IMR-90 (cell line): Measurements from ENCODE around the gene MTCP1. TPM values are rescaled to one million over a fixed set of nuclear protein-coding genes. Genes with fewer than 3 reads are reported as not detected.

ENCODE experiments used
- ATAC-seq: fragments of 200-7000 bp; cut with Tn5 transposase; 2 replicates; pipeline ENCODE4 v1.9.1; 2020; ENCODE audit warnings: low read depth, mild to moderate bottlenecking, moderate library complexity
- BruUV-seq: library from RNA; stranded (reverse); fragments of 400-500 nt; replicated peaks from 2 replicates; lab custom pipeline; 2021; lab: Mats Ljungman, UMichigan
- CTCF ChIA-PET: fragments of 300-600 bp; formaldehyde crosslinking; extraction: SDS; loops from one replicate; lab custom pipeline; 2021; ENCODE audit warnings: antibody characterized with exemption; lab: Yijun Ruan, JAX
- POLR2A ChIA-PET: fragments of 300-600 bp; sonication (Branson Sonifier 250); formaldehyde crosslinking; loops from one replicate; lab custom pipeline; 2022; ENCODE audit warnings: antibody characterized with exemption; ENCODE audit not compliant: unreplicated experiment; lab: Charles Lee
- DNase-seq: peaks from one replicate; pipeline ENCODE4 v3.0.0; 2013
- H2AFZ ChIP-seq: replicated peaks from 2 replicates; pipeline ENCODE3; 2013; ENCODE audit warnings: low read length, mild to moderate bottlenecking; ENCODE audit not compliant: poor library complexity
- H2AK5ac ChIP-seq: 2 replicates; pipeline ENCODE4 v1.6.1; 2013; ENCODE audit warnings: low read depth, low read length, inconsistent platforms
- H2AK9ac ChIP-seq: replicated peaks from 2 replicates; pipeline ENCODE3; 2013; ENCODE audit warnings: mild to moderate bottlenecking, low read depth, low read length, moderate library complexity; ENCODE audit not compliant: poor library complexity
- H2BK120ac ChIP-seq: 2 replicates; pipeline ENCODE4 v1.6.1; 2013; ENCODE audit warnings: low read depth, low read length, inconsistent platforms
- H2BK15ac ChIP-seq: 3 replicates; pipeline ENCODE4 v1.6.1; 2013; ENCODE audit warnings: low read depth, low read length, inconsistent platforms
- H2BK20ac ChIP-seq: 2 replicates; pipeline ENCODE4 v1.6.1; 2013; ENCODE audit warnings: low read depth, mild to moderate bottlenecking, inconsistent platforms, low read length, moderate library complexity
- H2BK5ac ChIP-seq: 2 replicates; pipeline ENCODE4 v1.6.1; 2013; ENCODE audit warnings: mild to moderate bottlenecking, low read depth, low read length, inconsistent platforms; ENCODE audit not compliant: poor library complexity, severe bottlenecking
- H3K14ac ChIP-seq: replicated peaks from 2 replicates; pipeline ENCODE4 v1.6.1; 2013; ENCODE audit warnings: low read depth, low read length, inconsistent platforms
- H3K18ac ChIP-seq: 2 replicates; pipeline ENCODE4 v1.6.1; 2013; ENCODE audit warnings: low read depth, low read length, control low read depth
- H3K23ac ChIP-seq: 2 replicates; pipeline ENCODE4 v1.6.1; 2013; ENCODE audit warnings: low read depth, low read length, inconsistent platforms
- H3K27ac ChIP-seq: 2 replicates; pipeline ENCODE4 v1.5.1; 2013; ENCODE audit warnings: mild to moderate bottlenecking, control low read depth, low read length; ENCODE audit not compliant: insufficient read depth
- H3K27me3 ChIP-seq: 2 replicates; pipeline ENCODE4 v1.6.1; 2013; ENCODE audit warnings: low read length; ENCODE audit not compliant: control insufficient read depth, insufficient read depth
- H3K36me3 ChIP-seq: 2 replicates; pipeline ENCODE4 v1.6.1; 2013; ENCODE audit warnings: low read length, mixed read lengths; ENCODE audit not compliant: control insufficient read depth, insufficient read depth
- H3K4ac ChIP-seq: 2 replicates; pipeline ENCODE4 v1.6.1; 2013; ENCODE audit warnings: low read depth, low read length, inconsistent platforms
- H3K4me1 ChIP-seq: 2 replicates; pipeline ENCODE4 v1.6.1; 2013; ENCODE audit warnings: low read length, mixed read lengths; ENCODE audit not compliant: control insufficient read depth, insufficient read depth
- H3K4me2 ChIP-seq: 2 replicates; pipeline ENCODE4 v1.6.1; 2013; ENCODE audit warnings: low read depth, mild to moderate bottlenecking, control low read depth, low read length, moderate library complexity
- H3K4me3 ChIP-seq: 2 replicates; pipeline ENCODE4 v1.5.1; 2013; ENCODE audit warnings: low read depth, mild to moderate bottlenecking, control low read depth, low read length, moderate library complexity; ENCODE audit not compliant: insufficient read depth
- H3K56ac ChIP-seq: 2 replicates; pipeline ENCODE4 v1.6.1; 2013; ENCODE audit warnings: low read length, inconsistent platforms; ENCODE audit not compliant: insufficient read depth; ENCODE audit errors: extremely low read depth
- H3K79me1 ChIP-seq, 2 experiments: 2 replicates each; pipeline ENCODE4 v1.6.1; 2013; ENCODE audit warnings: low read length in 2 of 2, inconsistent platforms in 1 of 2, low read depth in 1 of 2
- H3K9ac ChIP-seq: 2 replicates; pipeline ENCODE4 v1.6.1; 2013; ENCODE audit warnings: low read depth, low read length, control low read depth
- H3K9me1 ChIP-seq: 2 replicates; pipeline ENCODE4 v1.6.1; 2013; ENCODE audit warnings: low read length, inconsistent platforms; ENCODE audit not compliant: insufficient read depth
- H3K9me3 ChIP-seq: 2 replicates; pipeline ENCODE4 v1.6.1; 2013; ENCODE audit warnings: low read length; ENCODE audit not compliant: control insufficient read depth, insufficient read depth
- H4K20me1 ChIP-seq: 2 replicates; pipeline ENCODE4 v1.6.1; 2013; ENCODE audit warnings: low read length, inconsistent platforms; ENCODE audit not compliant: insufficient read depth
- H4K5ac ChIP-seq: 2 replicates; pipeline ENCODE4 v1.6.1; 2013; ENCODE audit warnings: mild to moderate bottlenecking, low read depth, low read length, control low read depth
- H4K8ac ChIP-seq, 2 experiments: 2 replicates each; pipeline ENCODE4 v1.6.1; 2013; ENCODE audit warnings: low read depth in 2 of 2, low read length in 2 of 2, control low read depth in 1 of 2, inconsistent platforms in 1 of 2
- H4K91ac ChIP-seq: 2 replicates; pipeline ENCODE4 v1.6.1; 2013; ENCODE audit warnings: low read depth, low read length, inconsistent platforms; ENCODE audit not compliant: insufficient read depth
- BHLHE40 ChIP-seq: fragments of 150-350 bp; IDR thresholded peaks from 2 replicates; pipeline ENCODE4 v1.6.1; 2016; ENCODE audit warnings: mild to moderate bottlenecking, low read depth, low read length
- RCOR1 ChIP-seq: IDR thresholded peaks from 2 replicates; pipeline ENCODE4 v1.6.1; 2012; ENCODE audit warnings: mild to moderate bottlenecking, low read length, improper control_type of control experiment; ENCODE audit not compliant: insufficient replicate concordance
- SMC3 ChIP-seq: fragments of 150-350 bp; IDR thresholded peaks from 2 replicates; pipeline ENCODE4 v1.6.1; 2016; ENCODE audit warnings: low read depth, mild to moderate bottlenecking, antibody characterized with exemption, low read length, moderate library complexity
- WGBS, 2 experiments: methylation state at CpG; one replicate each; pipeline versions ENCODE4 v1.1.5 to v1.1.7; 2013; ENCODE audit warnings: missing lambda C conversion rate in 2 of 2; ENCODE audit not compliant: insufficient read length in 1 of 2; ENCODE audit errors: extremely low coverage in 2 of 2; 5-methylcytosine and 5-hydroxymethylcytosine counted together
- dilution Hi-C: fragments of 300-500 bp; cut with HindIII; formaldehyde crosslinking; loops from one replicate; pipeline ENCODE4 v1.14.3; 2018; ENCODE audit warnings: low sequenced_read_pairs; ENCODE audit not compliant: unreplicated experiment
- in situ Hi-C: fragments of 300-500 bp; cut with MboI; formaldehyde crosslinking; loops from 3 replicates; pipeline ENCODE4 v1.14.3; 2019; ENCODE audit warnings: low sequenced_read_pairs, inconsistent platforms, mixed read lengths
- intact Hi-C: fragments of 100-400 bp; cut with micrococcal nuclease; formaldehyde crosslinking; loops from 2 replicates; pipeline ENCODE4 v1.10.0; 2022
- polyA plus RNA-seq, 3 experiments: library from polyadenylated mRNA; depleted of rRNA; stranded (reverse); fragments of >200 nt; gene quantifications; 2 replicates each; pipeline ENCODE4 v1.2.3, GENCODE V29; 2012; ENCODE audit warnings: low replicate concordance in 1 of 3
- total RNA-seq: library from RNA; depleted of rRNA; stranded (reverse); fragments of >200 nt; gene quantifications from 2 replicates; pipeline ENCODE4 v1.2.3, GENCODE V29; 2012
- TF ChIP-seq, protein P1 (sequence below): fragments of 150-350 bp; IDR thresholded peaks from 2 replicates; pipeline ENCODE4 v1.6.1; 2017; ENCODE audit warnings: mild to moderate bottlenecking, antibody characterized with exemption, low read length, low read depth

Gene MTCP1
- total and polyA plus RNA-seq, 2 of the 4 experiments (the other 2 are of a cell fraction), result 0.54 to 4.2 TPM

DNA sequence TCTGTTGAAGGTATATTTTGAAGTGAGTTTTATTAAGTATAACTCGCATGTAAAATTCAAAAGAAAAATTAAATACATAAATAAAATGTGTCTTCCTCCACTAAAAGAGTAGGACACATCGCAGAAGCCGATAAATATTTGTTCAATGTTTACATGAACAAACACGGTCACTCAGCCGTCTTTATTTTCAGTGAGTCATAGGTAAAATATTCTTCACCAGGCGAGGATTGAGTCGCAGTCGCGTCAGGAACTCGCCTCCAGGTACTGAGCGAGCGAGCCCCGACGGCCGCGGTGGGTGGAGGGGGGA, 44.6 kb downstream of the MTCP1 start:
- ATAC-seq (no peak), DNase-seq (no peak)
- no peaks in the 10 kb centered on the region for H3K9me3 ChIP-seq
- H2AK5ac ChIP-seq, result no peak overlapping the region
- peak overlapping the region; percentile 72 for H4K91ac ChIP-seq
- no peak overlapping the region for H3K14ac ChIP-seq
- ChIA-PET CTCF (no interaction called here), POLR2A (no interaction called here)
- in situ Hi-C loops (no loop called here), intact Hi-C loops (loop anchor here (2.0 kb wide), 1 partner anchor 44 kb away; the partner anchor contains the start of genes BRCC3, CMC4 and MTCP1), dilution Hi-C loops (no loop called here)
- no peak overlapping the region for H3K56ac ChIP-seq
- H3K79me1 ChIP-seq, result peaks cover 0 to 7% of the 10 kb centered on the region in 2 experiments; a peak in 2 of 4 replicates
- peak overlapping the region; percentile 93 for H2AFZ ChIP-seq
- H3K4me1 ChIP-seq, result no peaks in the 10 kb centered on the region
- H3K27ac ChIP-seq, result peak overlapping the region; percentile 94
- H2BK5ac ChIP-seq, result peak overlapping the region; percentile 85
- no peak overlapping the region for H2AK9ac ChIP-seq
- H3K18ac ChIP-seq, result peak overlapping the region; percentile 90
- H2BK120ac ChIP-seq, result no peak overlapping the region
- 0 out of 2 replicates have a peak overlapping the region, but pooled peaks have one; percentile 77 for H3K23ac ChIP-seq
- H3K9ac ChIP-seq, result peak overlapping the region; percentile 83
- no peaks in the 10 kb centered on the region for H3K9me1 ChIP-seq
- TF ChIP-seq SMC3, result no peak
- TF ChIP-seq RCOR1, result no peak
- TF ChIP-seq, protein P1, sequence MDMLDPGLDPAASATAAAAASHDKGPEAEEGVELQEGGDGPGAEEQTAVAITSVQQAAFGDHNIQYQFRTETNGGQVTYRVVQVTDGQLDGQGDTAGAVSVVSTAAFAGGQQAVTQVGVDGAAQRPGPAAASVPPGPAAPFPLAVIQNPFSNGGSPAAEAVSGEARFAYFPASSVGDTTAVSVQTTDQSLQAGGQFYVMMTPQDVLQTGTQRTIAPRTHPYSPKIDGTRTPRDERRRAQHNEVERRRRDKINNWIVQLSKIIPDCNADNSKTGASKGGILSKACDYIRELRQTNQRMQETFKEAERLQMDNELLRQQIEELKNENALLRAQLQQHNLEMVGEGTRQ, result no peak
- TF ChIP-seq BHLHE40, result no peak
- H3K4ac ChIP-seq, result no peak overlapping the region; the same call in 1 of the 2 replicates
- no peaks in the 10 kb centered on the region for H3K36me3 ChIP-seq
- H3K4me3 ChIP-seq, result peak overlapping the region; percentile 96
- H2BK20ac ChIP-seq, result no peak overlapping the region; the same call in 1 of the 2 replicates
- peak overlapping the region; percentile 83 for H3K4me2 ChIP-seq
- WGBS, 2 experiments, result no CpG with 5 or more reads among the region's 16 CpGs
- no peaks in the 10 kb centered on the region; the same call in 1 of the 2 replicates for H3K27me3 ChIP-seq
- no peak overlapping the region; the same call in 2 of the 3 replicates for H2BK15ac ChIP-seq
- H4K20me1 ChIP-seq, result no peaks in the 10 kb centered on the region
- H4K8ac ChIP-seq, result peak overlapping the region; percentile 77 to 90; a peak in 3 of 4 replicates
- peak overlapping the region; percentile 91; the same call in 1 of the 2 replicates for H4K5ac ChIP-seq
- no TSS peak for BruUV-seq
